Esophagus muscularis mucosa (tissue), 4 donors: Measurements from ENCODE around the gene ATP5MK. TPM values are rescaled to one million over a fixed set of nuclear protein-coding genes. Genes with fewer than 3 reads are reported as not detected.

Experiments used
- DNase-seq: peaks from one replicate; pipeline ENCODE4 v3.0.0-alpha.2; 2017; ENCODE audit errors: extremely low spot score
- H3K27ac ChIP-seq, 4 donors: fragments of 200-600 bp; sonication (generic); replicated peaks in 1 of 4; 1 replicate in 3 of 4; 2 replicates in 1 of 4; pipeline ENCODE4 v1.5.1; 2016 to 2019; ENCODE audit warnings: mild to moderate bottlenecking in 1 of 4
- H3K27me3 ChIP-seq, 4 donors: fragments of 200-600 bp; sonication (generic); one replicate each; pipeline versions ENCODE4 v1.5.1 to v1.6.0; 2016 to 2019
- H3K36me3 ChIP-seq, 4 donors: fragments of 200-600 bp; sonication (generic); one replicate each; pipeline ENCODE4 v1.5.1; 2016 to 2019
- H3K4me1 ChIP-seq, 4 donors: fragments of 200-600 bp; sonication (generic); one replicate each; pipeline ENCODE4 v1.5.1; 2016 to 2019
- H3K4me3 ChIP-seq, 4 donors: fragments of 200-600 bp; sonication (generic); 1 replicate in 2 of 4; 2 replicates in 2 of 4; pipeline ENCODE4 v1.5.1; 2016 to 2019; ENCODE audit warnings: mild to moderate bottlenecking in 4 of 4, moderate library complexity in 1 of 4
- H3K9me3 ChIP-seq, 4 donors: fragments of 200-600 bp; sonication (generic); 1 replicate in 3 of 4; 2 replicates in 1 of 4; pipeline ENCODE4 v1.5.1; 2016 to 2019
- EP300 ChIP-seq: sonication (generic); formaldehyde crosslinking; IDR thresholded peaks from one replicate; pipeline ENCODE4 v1.6.1; 2017; ENCODE audit warnings: antibody characterized with exemption
- POLR2A ChIP-seq: fragments of 450-650 bp; IDR thresholded peaks from one replicate; pipeline ENCODE4 v1.6.1; 2017; ENCODE audit warnings: antibody characterized with exemption, moderate library complexity, mild to moderate bottlenecking, low read depth
- POLR2AphosphoS5 ChIP-seq, 2 donors: sonication (generic); formaldehyde crosslinking; IDR thresholded peaks; one replicate each; pipeline ENCODE4 v1.6.1; 2017; ENCODE audit warnings: antibody characterized with exemption in 2 of 2
- WGBS: methylation state at CpG from one replicate; pipeline ENCODE4 v1.1.5; 2018; 5-methylcytosine and 5-hydroxymethylcytosine counted together
- intact Hi-C: fragments of 100-400 bp; cut with DNase I; formaldehyde crosslinking; loops from one replicate; pipeline ENCODE4 v1.15.1; 2023
- total RNA-seq, 4 donors: library from RNA; depleted of rRNA; stranded (reverse); fragments of >200 nt; gene quantifications; one replicate each; pipeline versions ENCODE4 v1.1.0 to v1.2.1, GENCODE V29; 2016
- TF ChIP-seq, protein P1 (sequence below), 3 experiments: fragments of 200-600 bp in 2 of 3; fragments of 450-650 bp in 1 of 3; sonication (generic) in 2 of 3; IDR thresholded peaks; one replicate each; pipeline ENCODE4 v1.5.1; 2017 to 2019; ENCODE audit warnings: antibody characterized with exemption in 3 of 3, mild to moderate bottlenecking in 2 of 3, moderate library complexity in 1 of 3

Gene ATP5MK
- total RNA-seq, 4 donors from 2014 or later, result 199 to 591 (median 327) TPM

DNA sequence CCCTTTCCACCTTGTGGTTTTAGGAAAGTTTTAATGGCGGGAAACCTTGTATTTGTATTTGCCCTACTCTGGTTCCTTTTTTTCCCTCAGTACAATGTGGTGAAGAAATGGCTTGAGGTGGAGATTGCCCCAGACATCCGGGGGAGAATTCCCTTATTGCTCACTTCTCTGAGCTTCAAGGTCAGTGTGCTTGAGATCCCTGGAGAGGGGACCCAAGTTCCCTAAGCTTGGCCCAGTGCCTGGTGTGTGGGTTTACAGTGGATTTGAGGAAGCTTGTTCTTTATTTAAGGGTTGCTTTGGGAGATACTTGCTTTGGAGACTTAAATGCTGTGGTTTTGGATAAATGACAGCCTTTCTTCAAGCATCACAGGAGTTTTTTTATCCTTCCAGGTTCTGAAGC lies 37.6 kb upstream of the ATP5MK start:
- Histone ChIP-seq H3K4me3 (no peak overlapping the region), H3K9me3 (no peaks in the 10 kb centered on the region), H3K27me3 (no peaks in the 10 kb centered on the region), H3K4me1 (peaks cover 0 to 7% (median 3%) of the 10 kb centered on the region in 4 donors), H3K27ac (no peak overlapping the region), H3K36me3 (peaks cover 22 to 95% (median 82%) of the 10 kb centered on the region in 4 donors)
- intact Hi-C loops, result no loop called here
- no peak for TF ChIP-seq POLR2AphosphoS5 (IDR thresholded peaks at IDR 0.05)
- TF ChIP-seq POLR2A, result no peak
- TF ChIP-seq, protein P1, sequence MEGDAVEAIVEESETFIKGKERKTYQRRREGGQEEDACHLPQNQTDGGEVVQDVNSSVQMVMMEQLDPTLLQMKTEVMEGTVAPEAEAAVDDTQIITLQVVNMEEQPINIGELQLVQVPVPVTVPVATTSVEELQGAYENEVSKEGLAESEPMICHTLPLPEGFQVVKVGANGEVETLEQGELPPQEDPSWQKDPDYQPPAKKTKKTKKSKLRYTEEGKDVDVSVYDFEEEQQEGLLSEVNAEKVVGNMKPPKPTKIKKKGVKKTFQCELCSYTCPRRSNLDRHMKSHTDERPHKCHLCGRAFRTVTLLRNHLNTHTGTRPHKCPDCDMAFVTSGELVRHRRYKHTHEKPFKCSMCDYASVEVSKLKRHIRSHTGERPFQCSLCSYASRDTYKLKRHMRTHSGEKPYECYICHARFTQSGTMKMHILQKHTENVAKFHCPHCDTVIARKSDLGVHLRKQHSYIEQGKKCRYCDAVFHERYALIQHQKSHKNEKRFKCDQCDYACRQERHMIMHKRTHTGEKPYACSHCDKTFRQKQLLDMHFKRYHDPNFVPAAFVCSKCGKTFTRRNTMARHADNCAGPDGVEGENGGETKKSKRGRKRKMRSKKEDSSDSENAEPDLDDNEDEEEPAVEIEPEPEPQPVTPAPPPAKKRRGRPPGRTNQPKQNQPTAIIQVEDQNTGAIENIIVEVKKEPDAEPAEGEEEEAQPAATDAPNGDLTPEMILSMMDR (IDR thresholded peaks at IDR 0.05), result no peak
- TF ChIP-seq EP300, result no peak
- no peak for DNase-seq
- 87% methylated on average over 2 of the region's 2 CpGs for WGBS

- Histone ChIP-seq H3K36me3 (peaks cover 17 to 95% (median 79%) of the 10 kb centered on the region in 4 donors), H3K27ac (peak overlapping the region in 1 of 4 donors; percentile 5), H3K9me3 (no peaks in the 10 kb centered on the region), H3K4me1 (peaks cover 0 to 7% (median 3%) of the 10 kb centered on the region in 4 donors), H3K27me3 (no peaks in the 10 kb centered on the region), H3K4me3 (no peak overlapping the region)
- intact Hi-C loops, result no loop called here
- no peak for DNase-seq
- whole genome bisulfite sequencing, result 72% methylated on average over 8 of the region's 8 CpGs
- TF ChIP-seq, protein P1 (IDR thresholded peaks at IDR 0.05), result no peak
- TF ChIP-seq POLR2AphosphoS5 (IDR thresholded peaks at IDR 0.05), result no peak
Measured at GRCh38 chr10:103431902-103432301, 35.6 kb upstream of the ATP5MK start.

GRCh38 chr10:103429647-103430046 lies 33.4 kb upstream of the ATP5MK start:
- H3K4me1 ChIP-seq, result peaks cover 0 to 7% (median 3%) of the 10 kb centered on the region in 4 donors
- no peaks in the 10 kb centered on the region for H3K9me3 ChIP-seq
- no peak overlapping the region for H3K4me3 ChIP-seq
- no peak for DNase-seq
- TF ChIP-seq, protein P1 (IDR thresholded peaks at IDR 0.05), result no peak
- TF ChIP-seq EP300 (no peak), POLR2A (no peak), POLR2AphosphoS5 (IDR thresholded peaks at IDR 0.05) (no peak)
- H3K36me3 ChIP-seq, result peaks cover 25 to 94% (median 79%) of the 10 kb centered on the region in 4 donors
- H3K27me3 ChIP-seq, result no peaks in the 10 kb centered on the region
- no peak overlapping the region for H3K27ac ChIP-seq
- intact Hi-C loops, result no loop called here
- 89% methylated on average over 5 of the region's 5 CpGs for WGBS

- Histone ChIP-seq H3K4me3 (no peak overlapping the region), H3K9me3 (no peaks in the 10 kb centered on the region), H3K27me3 (no peaks in the 10 kb centered on the region), H3K4me1 (peaks cover 0 to 7% (median 3%) of the 10 kb centered on the region in 4 donors), H3K36me3 (peaks cover 30 to 94% (median 79%) of the 10 kb centered on the region in 4 donors), H3K27ac (no peak overlapping the region)
- 58% methylated on average over 5 of the region's 5 CpGs for WGBS
- no peak for TF ChIP-seq POLR2AphosphoS5 (IDR thresholded peaks at IDR 0.05)
- TF ChIP-seq EP300, result no peak
- TF ChIP-seq, protein P1 (IDR thresholded peaks at IDR 0.05), result no peak
- no peak for TF ChIP-seq POLR2A
- intact Hi-C loops, result no loop called here
- DNase-seq, result no peak
Measured at GRCh38 chr10:103428989-103429643, 32.8 kb upstream of the ATP5MK start.

GRCh38 chr10:103427866-103428265 lies 31.6 kb upstream of the ATP5MK start:
- 92% methylated on average over 9 of the region's 9 CpGs for WGBS

More at GRCh38 chr10:103427866-103428265, 31.6 kb upstream of the ATP5MK start:
- Histone ChIP-seq H3K36me3 (peaks cover 39 to 94% (median 80%) of the 10 kb centered on the region in 4 donors), H3K4me3 (no peak overlapping the region), H3K4me1 (peaks cover 0 to 7% (median 3%) of the 10 kb centered on the region in 4 donors), H3K27ac (no peak overlapping the region), H3K27me3 (no peaks in the 10 kb centered on the region), H3K9me3 (no peaks in the 10 kb centered on the region)
- TF ChIP-seq POLR2A, result no peak
- TF ChIP-seq, protein P1 (IDR thresholded peaks at IDR 0.05), result no peak
- TF ChIP-seq POLR2AphosphoS5 (IDR thresholded peaks at IDR 0.05), result no peak
- no peak for DNase-seq
- intact Hi-C loops, result no loop called here
